OCI-LY7 (cell line): ENCODE data around the gene SLC25A25.

ENCODE experiments used
- EZH2phosphoT487 ChIP-seq: fragments of 200-600 bp; sonication (generic); IDR thresholded peaks from 2 replicates; pipeline ENCODE4 v1.6.1; 2018; ENCODE audit warnings: low read depth, borderline replicate concordance, mild to moderate bottlenecking, mixed run types, antibody characterized with exemption, low read length, moderate library complexity, mixed read lengths
- TF ChIP-seq, protein P1 (sequence below): fragments of 200-600 bp; sonication (generic); conservative IDR thresholded peaks from 2 replicates; pipeline ENCODE4 v1.5.1; 2014; ENCODE audit warnings: mild to moderate bottlenecking, antibody characterized with exemption, low read length, moderate library complexity, mixed read lengths

DNA sequence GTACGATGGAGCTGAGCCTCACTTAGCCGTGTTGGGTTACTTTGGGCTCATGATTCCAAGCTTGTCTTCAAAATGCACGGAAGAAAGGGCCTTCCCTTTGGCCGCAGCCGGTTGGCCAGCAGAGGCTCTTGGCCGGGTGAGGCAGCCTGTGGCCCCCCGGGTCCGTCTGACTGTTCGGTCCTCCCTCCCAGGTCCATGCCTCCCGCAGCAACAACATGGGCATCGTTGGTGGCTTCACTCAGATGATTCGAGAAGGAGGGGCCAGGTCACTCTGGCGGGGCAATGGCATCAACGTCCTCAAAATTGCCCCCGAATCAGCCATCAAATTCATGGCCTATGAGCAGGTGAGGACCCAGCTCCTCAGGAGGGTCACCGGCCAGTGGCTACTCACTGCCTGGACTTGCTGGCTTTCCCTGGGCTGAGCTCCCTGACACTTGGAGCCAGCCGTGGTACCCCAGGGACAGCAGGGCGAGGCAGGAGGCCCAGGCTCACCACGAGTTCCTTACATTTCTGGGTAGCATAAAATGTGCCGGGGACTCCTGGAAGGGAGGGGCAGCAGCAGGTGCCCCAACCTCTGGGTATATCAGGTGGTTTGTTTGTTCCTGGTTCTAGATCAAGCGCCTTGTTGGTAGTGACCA lies 37.6 kb downstream of the SLC25A25 start:
- TF ChIP-seq, protein P1, sequence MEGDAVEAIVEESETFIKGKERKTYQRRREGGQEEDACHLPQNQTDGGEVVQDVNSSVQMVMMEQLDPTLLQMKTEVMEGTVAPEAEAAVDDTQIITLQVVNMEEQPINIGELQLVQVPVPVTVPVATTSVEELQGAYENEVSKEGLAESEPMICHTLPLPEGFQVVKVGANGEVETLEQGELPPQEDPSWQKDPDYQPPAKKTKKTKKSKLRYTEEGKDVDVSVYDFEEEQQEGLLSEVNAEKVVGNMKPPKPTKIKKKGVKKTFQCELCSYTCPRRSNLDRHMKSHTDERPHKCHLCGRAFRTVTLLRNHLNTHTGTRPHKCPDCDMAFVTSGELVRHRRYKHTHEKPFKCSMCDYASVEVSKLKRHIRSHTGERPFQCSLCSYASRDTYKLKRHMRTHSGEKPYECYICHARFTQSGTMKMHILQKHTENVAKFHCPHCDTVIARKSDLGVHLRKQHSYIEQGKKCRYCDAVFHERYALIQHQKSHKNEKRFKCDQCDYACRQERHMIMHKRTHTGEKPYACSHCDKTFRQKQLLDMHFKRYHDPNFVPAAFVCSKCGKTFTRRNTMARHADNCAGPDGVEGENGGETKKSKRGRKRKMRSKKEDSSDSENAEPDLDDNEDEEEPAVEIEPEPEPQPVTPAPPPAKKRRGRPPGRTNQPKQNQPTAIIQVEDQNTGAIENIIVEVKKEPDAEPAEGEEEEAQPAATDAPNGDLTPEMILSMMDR: no peak
- TF ChIP-seq EZH2phosphoT487: no peak
